Measurements from ENCODE around the gene PPHLN1. TPM values are rescaled to one million over a fixed set of nuclear protein-coding genes. Genes with fewer than 3 reads are reported as not detected.
"Not testable (repeated sequence)": the region's sequence is repeated elsewhere in the genome, so short reads cannot be mapped to it uniquely, and the experiment has no call there.

PPHLN1 gene
- total and polyA plus RNA-seq, 2 of the 8 experiments (the other 6 are each of a cell fraction or from before 2014, with no cell fraction given), result 34.3 to 71.6 TPM

DNA sequence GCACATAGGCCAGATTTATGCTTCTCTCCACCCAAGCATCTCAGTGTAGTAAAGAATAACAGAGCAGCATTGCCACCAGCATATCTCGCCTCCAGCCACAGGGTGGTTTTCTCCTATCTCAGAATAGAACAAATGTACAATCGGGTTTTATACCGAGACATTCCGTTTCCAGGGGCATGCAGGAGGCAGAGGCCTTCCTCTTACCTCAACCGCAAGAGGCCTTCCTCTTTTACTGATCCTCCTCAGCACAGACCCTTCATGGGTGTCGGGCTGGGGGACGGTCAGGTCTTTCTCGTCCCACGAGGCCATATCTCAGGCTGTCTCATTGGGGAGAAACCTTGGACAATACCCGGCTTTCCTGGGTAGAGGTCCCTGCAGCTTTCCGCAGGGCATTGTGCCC, 4.1 kb downstream of the PPHLN1 start:
- peaks cover 25 to 85% of the 10 kb centered on the region in 2 experiments for H3K79me2 ChIP-seq (ENCODE audit: control insufficient read depth in 1 of 2, insufficient read depth in 2 of 2, low read length in 2 of 2)
- not testable (repeated sequence) for H3K27me3 ChIP-seq (replicated peaks in 1 of 4; ENCODE audit: control insufficient read depth in 3 of 4, extremely low read depth in 1 of 4, insufficient read depth in 3 of 4, low read length in 3 of 4)

More for the DNA sequence above, 4.1 kb downstream of the PPHLN1 start:
- H3K23me2 ChIP-seq (ENCODE audit: low read depth, low read length); H3K9me3 ChIP-seq (ENCODE audit: insufficient read depth in 2 of 2, low read depth in 1 of 2, low read length in 1 of 2); H3K4ac ChIP-seq (replicated peaks; ENCODE audit: insufficient read length, low read depth, low read length); H3K14ac ChIP-seq (ENCODE audit: insufficient read length); H3K27ac ChIP-seq (ENCODE audit: low read depth, low read length); H4K8ac ChIP-seq (ENCODE audit: extremely low read depth, insufficient read depth, low read length); H2BK120ac ChIP-seq (replicated peaks; ENCODE audit: low read depth, low read length); H2BK15ac ChIP-seq (ENCODE audit: low read length); H4K5ac ChIP-seq (ENCODE audit: insufficient read length, low read depth, low read length); H3K79me1 ChIP-seq (ENCODE audit: low read depth, low read length); H2BK5ac ChIP-seq (ENCODE audit: low read depth, low read length); H2BK12ac ChIP-seq (ENCODE audit: low read depth, low read length); H2AK5ac ChIP-seq (ENCODE audit: low read depth, low read length); H3K4me3 ChIP-seq (ENCODE audit: extremely low read depth in 1 of 4, insufficient read depth in 2 of 4, low read depth in 3 of 4, low read length in 4 of 4); H4K91ac ChIP-seq (replicated peaks; ENCODE audit: insufficient read length, low read length); H2BK20ac ChIP-seq (ENCODE audit: low read length); H3K4me1 ChIP-seq (replicated peaks in 1 of 4; ENCODE audit: control insufficient read depth in 3 of 4, insufficient read depth in 4 of 4, low read length in 3 of 4); H3K36me3 ChIP-seq (ENCODE audit: control insufficient read depth in 2 of 4, insufficient read depth in 4 of 4, low read length in 3 of 4); H3K23ac ChIP-seq (ENCODE audit: insufficient read length); FAIRE-seq; CTCF ChIA-PET (ENCODE audit: partially characterized antibody); H3K9ac ChIP-seq (replicated peaks in 1 of 4; ENCODE audit: extremely low read depth in 1 of 4, low read depth in 3 of 4, low read length in 3 of 4); H3K18ac ChIP-seq (ENCODE audit: extremely low read depth, low read length); H2AFZ ChIP-seq (ENCODE audit: low read length); POLR2A ChIA-PET (ENCODE audit: partially characterized antibody); H3K4me2 ChIP-seq (ENCODE audit: insufficient read depth in 1 of 2, low read depth in 2 of 2, low read length in 2 of 2); H3K56ac ChIP-seq (replicated peaks; ENCODE audit: insufficient read length, low read depth, low read length); DNase-seq (ENCODE audit: low read depth in 1 of 2, low spot score in 2 of 2): not testable (repeated sequence)
- WGBS, 2 experiments (ENCODE audit: extremely low coverage in 1 of 2, insufficient coverage in 1 of 2, insufficient read length in 1 of 2, insufficient replicate concordance in 2 of 2, low coverage in 1 of 2, low lambda C conversion rate in 2 of 2, missing lambda C conversion rate in 1 of 2), result 97% methylated on average over 11 of the region's 11 CpGs; no CpG with 5 or more reads in 1 of the 2 experiments
- peaks cover 2 to 12% of the 10 kb centered on the region in 2 experiments for H4K20me1 ChIP-seq (replicated peaks in 1 of 2; ENCODE audit: control insufficient read depth in 1 of 2, insufficient read depth in 2 of 2, low read length in 2 of 2)

Measured in H1 (cell line).